Stimulated activated CD4-positive, alpha-beta T cell treated with anti-CD3 and anti-CD28 coated beads, Interleukin-1b, Interleukin-23, amount 100 ng/mL, for 1 hour (primary cell): ENCODE data around the gene MGLL.

Experiments
- DNase-seq, 2 donors: peaks; one replicate each; pipeline ENCODE4 v3.0.0-alpha.2; 2020; ENCODE audit warnings: low read depth in 2 of 2

The MGLL gene

GRCh38 chr3:127741690-127742089, 80.6 kb downstream of the MGLL start:
- no peak for DNase-seq

GRCh38 chr3:127741246-127741645, 81.1 kb downstream of the MGLL start:
- DNase-seq, result no peak

DNA sequence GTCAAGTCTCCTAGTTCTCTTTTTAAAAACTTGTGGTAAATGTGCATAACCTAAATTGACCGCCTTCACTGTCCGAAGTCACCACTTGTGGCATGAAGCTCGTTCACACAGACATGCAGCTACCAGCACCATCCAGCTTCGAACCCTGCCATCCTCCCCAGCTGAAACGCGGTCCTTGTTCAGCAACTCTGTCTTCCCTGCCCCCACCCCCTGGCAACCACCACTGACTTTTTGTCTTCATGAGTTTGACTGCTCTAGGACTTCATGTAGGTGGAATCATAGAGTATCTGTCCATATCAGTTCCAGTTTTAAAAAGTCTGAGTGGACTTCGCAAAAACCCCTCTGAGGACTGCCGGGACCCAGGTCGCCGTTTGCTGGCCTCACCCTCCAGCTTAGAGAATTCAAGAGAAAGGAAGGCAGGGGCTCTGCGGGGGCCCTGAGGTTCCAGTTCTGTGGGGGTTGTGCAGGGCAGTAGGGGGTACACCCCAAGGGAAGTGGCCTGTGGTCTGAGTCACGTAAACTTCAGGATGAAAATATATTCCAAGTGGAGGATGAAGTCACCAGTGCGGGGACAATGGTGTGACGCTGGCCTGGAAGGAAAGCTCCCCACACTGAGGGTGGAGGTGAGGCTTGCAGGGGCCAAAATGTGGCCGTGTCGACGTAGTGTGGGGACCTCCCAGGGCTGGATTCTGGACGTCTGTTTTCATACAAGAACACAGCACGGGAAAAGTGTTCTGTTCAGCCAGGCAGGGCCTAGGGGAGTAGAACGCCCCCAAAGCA, 82.0 kb downstream of the MGLL start:
- no peak for DNase-seq

DNA sequence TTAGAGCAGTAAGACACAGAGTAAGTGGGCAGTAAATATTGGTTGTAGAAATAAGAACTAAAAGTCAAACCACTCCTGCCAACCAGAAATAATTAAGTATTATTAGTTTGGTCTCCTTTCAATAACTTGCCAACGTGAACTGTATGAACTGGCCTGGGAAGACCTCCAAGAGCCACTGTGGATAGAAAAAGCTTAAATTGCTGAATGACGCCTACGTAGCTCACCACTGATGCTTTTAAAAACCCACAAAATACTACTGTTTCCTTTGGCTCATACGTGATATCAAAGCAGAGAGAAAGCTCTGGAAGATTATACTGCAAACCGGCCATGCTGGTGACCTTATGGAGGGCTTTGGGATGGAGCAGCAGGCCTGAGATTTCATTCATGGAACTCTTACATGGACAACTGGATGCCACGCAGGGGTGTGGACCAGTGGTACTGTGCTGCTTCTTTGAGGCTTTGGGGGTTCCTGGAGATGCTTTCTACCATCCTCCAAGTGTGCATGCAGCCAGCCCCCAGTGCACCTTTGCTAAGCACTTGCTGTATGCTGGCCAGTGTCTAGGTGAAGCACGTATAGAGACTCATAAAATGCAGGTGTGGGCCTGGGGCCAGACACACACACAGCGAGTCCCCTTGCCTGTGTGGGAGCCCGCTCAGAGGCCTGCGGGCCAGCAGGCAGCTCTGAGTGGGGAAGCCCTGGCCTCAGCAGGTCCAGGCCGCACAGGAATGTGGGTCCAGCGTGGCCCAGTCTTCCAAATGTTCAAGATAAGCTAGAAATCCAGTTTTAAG, 82.8 kb downstream of the MGLL start:
- no peak for DNase-seq

DNA sequence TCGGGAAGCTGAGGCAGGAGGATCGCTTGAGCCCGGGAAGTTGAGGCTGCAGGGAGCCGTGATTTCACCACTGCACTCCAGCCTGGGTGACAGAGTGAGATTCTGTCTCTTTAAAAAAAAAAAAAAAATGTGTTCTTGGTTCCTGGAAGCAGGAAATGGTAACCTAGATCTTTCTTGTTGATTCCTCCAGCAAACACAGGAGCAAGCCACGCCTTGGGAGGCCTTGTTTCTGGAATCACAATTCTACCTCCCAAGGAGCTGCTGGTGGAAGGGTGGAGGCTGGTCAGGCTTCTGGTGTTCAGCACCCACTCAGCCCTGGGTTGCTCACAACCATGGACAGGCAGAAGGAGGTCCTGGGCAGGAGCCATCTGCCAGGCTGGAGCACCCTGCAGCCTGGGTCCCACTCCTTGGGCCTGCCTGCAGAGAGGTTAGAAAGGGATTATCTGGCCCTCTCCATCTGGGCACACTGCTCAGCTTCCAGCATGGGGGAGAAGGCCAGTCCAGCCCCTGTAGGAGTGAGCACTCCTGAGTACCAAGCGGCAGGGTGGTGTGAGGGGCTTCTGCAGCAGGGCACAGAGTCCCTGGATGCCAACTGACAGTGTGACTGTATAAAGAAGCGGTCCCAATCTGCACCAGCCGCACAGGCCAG, 84.0 kb downstream of the MGLL start:
- DNase-seq, result no peak

- no peak for DNase-seq
These were observed 85.3 kb downstream of the MGLL start for GRCh38 chr3:127736801-127737539.

DNA sequence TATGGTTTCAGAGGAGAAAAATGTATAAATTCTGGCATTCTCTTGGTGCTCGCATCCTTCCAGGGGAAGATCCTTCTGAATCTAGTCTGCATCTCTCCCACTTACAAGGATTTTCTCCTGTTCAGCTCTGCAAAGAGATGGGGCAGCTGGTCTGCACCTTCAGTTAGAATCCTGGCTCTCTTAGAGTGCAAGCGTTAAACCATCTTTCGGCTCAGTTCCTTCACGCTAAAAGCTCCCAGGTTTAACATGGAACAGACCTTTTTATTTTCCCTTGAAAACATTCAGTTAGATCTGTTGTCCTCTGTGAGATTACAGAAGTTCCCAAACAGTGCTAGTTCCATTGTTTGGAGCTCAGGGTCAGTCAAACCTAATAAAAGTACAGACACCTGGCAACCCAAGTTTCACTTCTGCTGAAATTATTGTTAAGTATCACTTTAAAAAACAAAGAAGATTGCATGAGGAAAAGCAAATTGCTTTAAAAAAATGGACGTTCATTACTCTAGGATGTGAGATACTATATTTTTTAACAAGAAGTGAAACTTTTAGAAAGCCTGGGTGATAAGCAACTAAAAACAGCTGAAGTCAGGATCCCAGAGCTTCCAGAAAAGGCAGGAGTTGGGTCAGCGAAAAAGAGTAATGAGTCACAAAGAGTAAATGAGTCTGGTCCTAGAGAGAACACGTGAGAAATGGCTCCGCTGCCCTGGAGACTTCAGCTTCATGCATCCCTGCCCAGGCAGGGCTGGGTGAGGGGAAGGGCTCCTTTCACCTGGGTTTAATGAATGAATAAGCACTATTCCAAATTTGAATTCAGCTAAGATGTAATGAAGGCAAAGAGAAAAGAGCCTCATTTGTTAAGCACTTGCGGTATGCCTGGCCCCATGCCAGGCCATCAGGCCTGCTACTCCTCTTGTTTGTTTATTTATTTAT, 86.3 kb downstream of the MGLL start:
- DNase-seq, result no peak

DNA sequence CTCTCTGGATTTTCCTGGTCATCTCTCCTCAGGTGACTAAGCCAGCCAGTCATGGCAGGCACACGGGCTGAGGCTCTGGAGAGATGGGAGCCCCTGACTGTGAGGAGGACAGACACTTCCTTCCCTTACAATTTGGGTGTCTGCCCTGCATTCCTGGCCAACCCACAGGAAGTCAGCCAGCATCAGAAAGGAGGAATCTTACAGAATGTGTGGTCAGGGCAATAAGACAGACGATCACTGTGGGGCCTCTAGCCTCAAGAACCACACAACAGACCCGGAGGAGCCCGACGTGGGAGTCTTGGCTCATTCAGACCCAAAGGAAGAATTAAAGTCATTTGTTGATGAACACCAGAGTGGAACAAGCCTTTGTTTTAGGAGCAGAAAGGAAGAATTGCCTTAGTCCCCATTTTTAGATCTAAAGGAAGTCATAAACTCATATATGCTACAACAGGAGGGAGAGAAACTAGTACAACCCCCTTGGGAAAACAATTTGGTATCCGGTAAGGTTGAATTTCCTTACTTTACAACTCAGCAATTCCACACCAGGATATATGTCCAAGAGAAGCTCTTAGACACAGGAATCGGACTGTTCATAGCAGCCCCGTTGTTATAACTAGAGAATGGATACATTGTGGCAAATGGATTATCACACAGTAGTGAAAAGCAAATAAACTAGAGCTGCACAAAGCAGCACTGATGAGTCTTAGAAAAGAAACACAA, 87.4 kb downstream of the MGLL start:
- no peak for DNase-seq

- no peak for DNase-seq
These were observed 88.1 kb downstream of the MGLL start for GRCh38 chr3:127734181-127734720.

DNA sequence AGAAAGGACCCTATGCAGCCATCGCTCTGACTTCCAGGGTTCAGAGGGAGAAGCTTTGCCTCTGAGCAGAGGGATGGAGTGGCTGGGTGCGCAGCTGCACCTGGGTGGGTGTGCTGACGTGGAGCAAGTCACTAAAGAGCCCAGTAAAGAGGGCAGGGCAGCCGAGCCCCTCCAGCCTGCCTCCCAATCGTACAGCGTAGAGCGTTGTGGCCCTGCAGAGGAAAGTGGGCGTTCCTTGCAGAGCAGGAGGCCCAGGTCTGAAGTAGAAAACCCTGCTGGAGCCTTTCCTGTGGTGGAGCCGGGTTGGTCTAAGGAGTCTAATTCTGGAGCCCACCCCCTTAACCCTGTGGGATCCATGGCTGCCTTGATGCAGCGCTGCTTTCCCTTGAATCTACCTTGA, 88.5 kb downstream of the MGLL start:
- DNase-seq, result no peak

DNA sequence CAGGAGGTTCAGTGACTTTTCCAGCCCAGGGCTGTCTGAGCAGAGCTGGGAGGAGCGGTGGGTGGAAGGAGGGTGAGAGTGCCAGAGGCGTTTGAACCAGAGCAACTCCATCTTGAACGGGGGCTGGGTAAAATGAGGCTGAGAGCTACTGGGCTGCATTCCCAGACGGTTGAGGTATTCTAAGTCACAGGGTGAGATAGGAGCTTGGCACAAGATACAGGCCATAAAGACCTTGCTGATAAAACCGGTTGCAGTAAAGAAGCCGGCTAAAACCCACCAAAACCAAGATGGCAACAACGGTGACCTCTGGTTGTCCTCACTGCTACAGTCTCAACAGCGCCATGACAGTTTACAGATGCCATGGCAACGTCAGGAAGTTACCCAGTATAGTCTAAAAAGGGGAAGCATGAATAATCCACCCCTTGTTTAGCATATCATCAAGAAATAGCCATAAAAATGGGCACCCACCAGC, 89.4 kb downstream of the MGLL start:
- no peak for DNase-seq

- DNase-seq, result no peak
These were observed 90.0 kb downstream of the MGLL start for GRCh38 chr3:127732303-127732702.

DNA sequence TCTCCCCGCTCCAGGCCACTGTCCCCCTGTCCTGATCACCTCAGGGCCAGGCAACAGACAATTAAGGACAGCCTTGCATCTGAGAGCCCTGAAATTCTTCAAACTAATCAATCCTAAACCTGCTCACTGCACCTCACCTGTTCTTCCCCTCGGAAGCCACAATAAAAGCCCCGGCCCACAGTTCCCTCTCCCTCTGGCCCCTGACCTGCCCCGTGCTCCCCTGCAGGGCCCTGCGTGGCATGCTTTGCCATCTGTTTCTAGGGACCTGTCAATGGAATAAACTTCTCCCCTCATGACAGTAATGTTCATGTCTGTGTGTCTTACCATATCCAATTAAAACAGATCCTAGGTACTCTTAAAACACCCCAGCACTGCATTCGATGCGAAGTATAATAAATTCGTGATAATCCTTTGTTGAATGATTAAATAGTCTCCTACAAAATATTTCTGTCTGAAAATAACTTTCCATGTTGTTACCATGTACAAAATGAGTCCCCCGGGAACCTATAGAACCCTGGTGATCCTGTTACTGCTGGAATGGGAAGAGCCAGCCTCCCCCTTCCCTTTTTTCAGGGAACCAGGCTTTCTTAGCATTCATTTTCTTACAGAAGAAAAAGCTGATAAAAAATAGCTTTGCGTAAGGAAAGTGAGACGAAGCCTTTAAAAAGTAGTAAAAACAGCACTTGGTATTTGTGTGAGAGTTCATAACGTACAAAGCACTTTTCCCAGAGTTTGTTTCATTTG, 90.6 kb downstream of the MGLL start:
- DNase-seq, result no peak

DNA sequence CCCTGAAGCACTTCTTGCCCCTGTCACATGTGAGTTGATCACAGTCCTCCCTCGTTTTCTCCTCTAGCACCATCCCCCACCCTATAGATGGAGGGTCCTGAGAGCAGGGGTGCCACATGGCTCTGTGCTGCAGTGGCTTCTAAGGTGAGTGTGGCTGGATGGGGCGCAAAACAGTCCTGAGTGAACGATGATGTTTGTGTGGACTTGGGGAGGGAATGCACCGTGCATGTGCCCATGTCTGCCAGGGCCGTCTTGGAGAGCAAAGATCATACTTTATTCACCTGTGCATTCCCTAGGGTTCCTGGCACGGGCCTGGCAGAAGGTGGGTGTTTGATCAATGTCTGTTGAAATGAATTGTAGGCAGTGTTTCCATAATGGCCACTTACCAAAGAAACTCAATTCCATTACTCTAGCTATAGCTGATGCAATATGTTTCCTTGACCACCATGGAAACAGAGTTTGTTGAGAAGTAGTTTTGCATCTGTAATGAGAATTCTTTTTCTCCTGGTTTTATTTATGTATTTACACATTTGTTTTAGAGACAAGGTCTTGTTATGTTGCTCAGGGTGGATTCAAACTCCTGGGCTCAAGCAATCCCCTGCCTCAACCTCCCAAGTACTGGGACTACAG, 91.5 kb downstream of the MGLL start:
- no peak for DNase-seq

GRCh38 chr3:127730171-127730570, 92.1 kb downstream of the MGLL start:
- DNase-seq, result no peak

DNA sequence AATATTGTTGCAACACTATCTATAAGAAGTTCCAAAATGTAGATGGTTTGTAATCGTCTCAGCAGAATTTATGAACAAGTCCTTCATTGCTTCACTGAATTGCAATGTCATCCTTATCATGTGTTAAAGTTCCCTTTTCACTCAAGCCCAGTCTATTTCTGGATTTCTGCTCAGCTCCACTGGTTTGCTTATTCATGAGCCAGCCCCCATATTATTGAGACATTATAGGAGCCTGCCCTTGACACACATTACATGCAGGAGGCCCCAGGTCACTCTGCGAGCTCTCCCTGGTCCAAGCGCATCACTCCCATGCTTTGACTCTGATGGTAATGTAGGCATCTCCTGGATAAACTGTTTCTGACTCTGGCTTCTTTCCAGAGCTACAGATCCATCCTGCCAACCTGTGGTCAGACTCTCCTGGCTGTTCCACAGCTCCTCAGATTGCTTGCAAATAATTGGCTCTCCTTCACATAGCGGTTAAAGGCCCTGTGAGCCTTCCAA, 92.7 kb downstream of the MGLL start:
- no peak for DNase-seq

GRCh38 chr3:127728417-127729015, 93.8 kb downstream of the MGLL start:
- DNase-seq, result no peak

- DNase-seq, result no peak
These were observed 95.4 kb downstream of the MGLL start for GRCh38 chr3:127726894-127727293.
